H9 (cell line): ENCODE data around the gene MRPL39. TPM values are rescaled to one million over a fixed set of nuclear protein-coding genes. Genes with fewer than 3 reads are reported as not detected.
"Not testable (repeated sequence)": the region's sequence is repeated elsewhere in the genome, so short reads cannot be mapped to it uniquely, and the experiment has no call there.

ENCODE experiments used
- DNase-seq: peaks from one replicate; pipeline ENCODE4 v3.0.0-alpha.2; 2017
- H2AFZ ChIP-seq: one replicate; pipeline ENCODE4 v1.6.1; 2013; ENCODE audit warnings: mild to moderate bottlenecking, low read length, control low read depth, moderate library complexity
- H2AK5ac ChIP-seq: 2 replicates; pipeline ENCODE4 v1.6.1; 2013; ENCODE audit warnings: low read length, control low read depth, mixed read lengths; ENCODE audit not compliant: insufficient read length
- H2BK120ac ChIP-seq: one replicate; pipeline ENCODE4 v1.6.1; 2013; ENCODE audit warnings: low read depth, mild to moderate bottlenecking, low read length, control low read depth, inconsistent platforms; ENCODE audit not compliant: poor library complexity, severe bottlenecking
- H2BK12ac ChIP-seq: 2 replicates; pipeline ENCODE4 v1.6.1; 2013; ENCODE audit warnings: low read length, control low read depth, mixed read lengths, low read depth; ENCODE audit not compliant: insufficient read length
- H2BK15ac ChIP-seq: 2 replicates; pipeline ENCODE4 v1.6.1; 2013; ENCODE audit warnings: low read depth, low read length, control low read depth
- H2BK20ac ChIP-seq: one replicate; pipeline ENCODE4 v1.6.1; 2013; ENCODE audit warnings: low read depth, mild to moderate bottlenecking, low read length, control low read depth, inconsistent platforms; ENCODE audit not compliant: poor library complexity, severe bottlenecking
- H2BK5ac ChIP-seq: 2 replicates; pipeline ENCODE4 v1.6.1; 2013; ENCODE audit warnings: low read length, control low read depth, mixed read lengths; ENCODE audit not compliant: insufficient read length
- H3K14ac ChIP-seq: 2 replicates; pipeline ENCODE4 v1.6.1; 2013; ENCODE audit warnings: low read length, control low read depth; ENCODE audit not compliant: insufficient read depth
- H3K18ac ChIP-seq: 2 replicates; pipeline ENCODE4 v1.6.1; 2013; ENCODE audit warnings: low read depth, mild to moderate bottlenecking, mixed read lengths, low read length, control low read depth; ENCODE audit not compliant: insufficient read length
- H3K23ac ChIP-seq: 2 replicates; pipeline ENCODE4 v1.6.1; 2013; ENCODE audit warnings: low read length, control low read depth, mixed read lengths, low read depth; ENCODE audit not compliant: insufficient read length
- H3K23me2 ChIP-seq: 2 replicates; pipeline ENCODE4 v1.6.1; 2013; ENCODE audit warnings: low read depth, mild to moderate bottlenecking, mixed read lengths, low read length, control low read depth; ENCODE audit not compliant: insufficient read length, poor library complexity, severe bottlenecking
- H3K27ac ChIP-seq: 2 replicates; pipeline ENCODE4 v1.5.1; 2013; ENCODE audit warnings: low read length, control low read depth, mixed read lengths, low read depth; ENCODE audit not compliant: insufficient read length
- H3K27me3 ChIP-seq: 2 replicates; pipeline ENCODE4 v1.6.1; 2013; ENCODE audit warnings: low read length, control low read depth, inconsistent platforms; ENCODE audit not compliant: insufficient read depth
- H3K4ac ChIP-seq: 2 replicates; pipeline ENCODE4 v1.6.1; 2013; ENCODE audit warnings: low read depth, mild to moderate bottlenecking, control low read depth, inconsistent platforms, low read length, moderate library complexity
- H3K4me1 ChIP-seq: 2 replicates; pipeline ENCODE4 v1.6.1; 2013; ENCODE audit warnings: low read length, control low read depth, inconsistent platforms; ENCODE audit not compliant: insufficient read depth
- H3K4me2 ChIP-seq: 2 replicates; pipeline ENCODE4 v1.6.1; 2013; ENCODE audit warnings: low read length, control low read depth, mixed read lengths; ENCODE audit not compliant: insufficient read length, insufficient read depth
- H3K56ac ChIP-seq: 2 replicates; pipeline ENCODE4 v1.6.1; 2013; ENCODE audit warnings: low read depth, mild to moderate bottlenecking, mixed read lengths, low read length, control low read depth; ENCODE audit not compliant: insufficient read length
- H3K79me1 ChIP-seq: 2 replicates; pipeline ENCODE4 v1.6.1; 2013; ENCODE audit warnings: low read depth, mild to moderate bottlenecking, moderate library complexity, low read length, control low read depth, inconsistent platforms; ENCODE audit not compliant: insufficient read depth, poor library complexity, severe bottlenecking
- H3K79me2 ChIP-seq: 2 replicates; pipeline ENCODE4 v1.6.1; 2013; ENCODE audit warnings: low read length, control low read depth, inconsistent platforms; ENCODE audit not compliant: insufficient read depth
- H3K9ac ChIP-seq: 2 replicates; pipeline ENCODE4 v1.6.1; 2013; ENCODE audit warnings: low read length, control low read depth, mixed read lengths; ENCODE audit not compliant: insufficient read length; ENCODE audit errors: extremely low read depth
- H3K9me3 ChIP-seq: one replicate; pipeline ENCODE4 v1.6.1; 2013; ENCODE audit warnings: low read depth, low read length, inconsistent platforms; ENCODE audit not compliant: control insufficient read depth
- H3T11ph ChIP-seq: one replicate; pipeline ENCODE4 v1.6.1; 2013; ENCODE audit warnings: mild to moderate bottlenecking, low read length, control low read depth, inconsistent platforms
- H4K20me1 ChIP-seq: one replicate; pipeline ENCODE4 v1.6.1; 2013; ENCODE audit not compliant: control insufficient read depth, insufficient read length, insufficient read depth
- H4K5ac ChIP-seq: 2 replicates; pipeline ENCODE4 v1.6.1; 2013; ENCODE audit warnings: low read depth, mild to moderate bottlenecking, mixed read lengths, low read length, control low read depth; ENCODE audit not compliant: insufficient read length
- H4K8ac ChIP-seq: replicated peaks from 2 replicates; pipeline ENCODE4 v1.6.1; 2013; ENCODE audit warnings: low read length, control low read depth, mixed read lengths, low read depth; ENCODE audit not compliant: insufficient read length
- H4K91ac ChIP-seq: 2 replicates; pipeline ENCODE4 v1.6.1; 2013; ENCODE audit warnings: low read depth, mild to moderate bottlenecking, moderate library complexity, mixed read lengths, low read length, control low read depth; ENCODE audit not compliant: insufficient read length
- H3K27ac Mint-ChIP-seq, 3 experiments: 2 replicates in 2 of 3; 3 replicates in 1 of 3; pipeline ENCODE4 v1.8.0; 2020 to 2021; ENCODE audit warnings: mixed read lengths in 3 of 3, mild to moderate bottlenecking in 1 of 3, moderate library complexity in 1 of 3
- H3K27me3 Mint-ChIP-seq: 2 replicates; pipeline ENCODE4 v1.8.0; 2021; ENCODE audit warnings: low read depth, mild to moderate bottlenecking, moderate library complexity, mixed read lengths
- H3K36me3 Mint-ChIP-seq, 3 experiments: 2 replicates in 2 of 3; 3 replicates in 1 of 3; pipeline ENCODE4 v1.8.0; 2020 to 2021; ENCODE audit warnings: low read depth in 3 of 3, mixed read lengths in 3 of 3; ENCODE audit not compliant: insufficient read depth in 1 of 3
- H3K4me1 Mint-ChIP-seq, 2 experiments: 2 replicates each; pipeline ENCODE4 v1.8.0; 2020; ENCODE audit warnings: mixed read lengths in 2 of 2
- H3K4me3 Mint-ChIP-seq, 2 experiments: 2 replicates in 1 of 2; 3 replicates in 1 of 2; pipeline ENCODE4 v1.8.0; 2020 to 2021; ENCODE audit warnings: mild to moderate bottlenecking in 2 of 2, mixed read lengths in 2 of 2, moderate library complexity in 1 of 2
- H3K9me3 Mint-ChIP-seq, 2 experiments: 2 replicates in 1 of 2; 3 replicates in 1 of 2; pipeline ENCODE4 v1.8.0; 2020; ENCODE audit warnings: mild to moderate bottlenecking in 2 of 2, mixed read lengths in 2 of 2, moderate library complexity in 1 of 2
- WGBS: extraction: QIAGEN DNeasy Blood & Tissue Kit; methylation state at CpG from one replicate; pipeline ENCODE4 v1.1.7; 2013; ENCODE audit warnings: missing lambda C conversion rate, low lambda C conversion rate, mixed read lengths; ENCODE audit not compliant: insufficient read length; ENCODE audit errors: extremely low coverage; 5-methylcytosine and 5-hydroxymethylcytosine counted together
- total RNA-seq: library from RNA; stranded (reverse); gene quantifications from 2 replicates; pipeline ENCODE4 v1.2.1, GENCODE V29; 2021
- TF ChIP-seq, protein P1 (sequence below): fragments of 200-600 bp; sonication (generic); conservative IDR thresholded peaks from 3 replicates; pipeline ENCODE4 v1.8.0; 2021; ENCODE audit warnings: antibody characterized with exemption, mild to moderate bottlenecking

MRPL39 gene
- total RNA-seq, 1 experiment from 2014 or later, result 58.8 TPM

DNA sequence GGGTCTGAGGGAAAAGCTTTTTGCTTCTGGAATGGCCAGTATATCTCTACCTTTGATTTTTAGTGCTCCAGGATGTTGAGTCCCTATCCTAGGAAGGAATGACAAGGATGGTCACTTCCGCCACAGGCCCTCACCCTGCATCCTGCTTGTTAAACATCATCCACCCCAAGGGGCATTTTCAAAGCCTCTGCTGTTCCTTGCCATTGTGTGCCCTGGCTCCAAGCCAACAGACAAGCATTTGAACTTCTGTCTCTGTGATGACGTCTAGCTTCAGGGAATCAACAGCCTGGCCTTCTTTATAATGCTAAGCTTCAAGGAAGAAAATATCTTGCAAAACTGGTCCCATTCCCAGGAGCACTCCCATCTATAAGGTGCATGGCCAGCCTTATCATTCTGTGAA, 19.5 kb upstream of the MRPL39 start:
- no peak overlapping the region for H3K56ac ChIP-seq
- no peak overlapping the region for H2BK15ac ChIP-seq
- no peak overlapping the region for H4K8ac ChIP-seq
- no peak overlapping the region for H3K4me3 Mint-ChIP-seq
- no peaks in the 10 kb centered on the region for H3K4me1 ChIP-seq
- no peak overlapping the region for H4K91ac ChIP-seq
- no peaks in the 10 kb centered on the region for H3K36me3 Mint-ChIP-seq
- H3K79me2 ChIP-seq, result no peaks in the 10 kb centered on the region
- H3K27me3 ChIP-seq, result no peaks in the 10 kb centered on the region
- H3K4me2 ChIP-seq, result no peak overlapping the region
- DNase-seq, result no peak
- H3T11ph ChIP-seq, result no peak overlapping the region
- peaks cover 5% of the 10 kb centered on the region for H3K27me3 Mint-ChIP-seq
- H3K4ac ChIP-seq, result no peak overlapping the region
- peaks cover 3 to 8% of the 10 kb centered on the region in 2 experiments for H3K4me1 Mint-ChIP-seq
- no peak overlapping the region for H2AFZ ChIP-seq
- no CpG with 5 or more reads among the region's 2 CpGs for WGBS
- H3K18ac ChIP-seq, result no peak overlapping the region
- H2BK5ac ChIP-seq, result no peak overlapping the region
- H3K79me1 ChIP-seq, result no peaks in the 10 kb centered on the region
- H2BK12ac ChIP-seq, result no peak overlapping the region
- no peak overlapping the region; a peak in 1 of 7 replicates for H3K27ac Mint-ChIP-seq
- H3K23me2 ChIP-seq, result no peaks in the 10 kb centered on the region
- H3K23ac ChIP-seq, result no peak overlapping the region
- H2AK5ac ChIP-seq, result no peak overlapping the region
- H3K9me3 Mint-ChIP-seq, result no peaks in the 10 kb centered on the region
- H3K9ac ChIP-seq, result no peak overlapping the region
- H4K5ac ChIP-seq, result no peak overlapping the region
- no peak overlapping the region for H3K27ac ChIP-seq
- no peak overlapping the region for H2BK120ac ChIP-seq
- H3K9me3 ChIP-seq, result no peaks in the 10 kb centered on the region
- no peak overlapping the region for H2BK20ac ChIP-seq
- no peak overlapping the region for H3K14ac ChIP-seq
- TF ChIP-seq, protein P1, sequence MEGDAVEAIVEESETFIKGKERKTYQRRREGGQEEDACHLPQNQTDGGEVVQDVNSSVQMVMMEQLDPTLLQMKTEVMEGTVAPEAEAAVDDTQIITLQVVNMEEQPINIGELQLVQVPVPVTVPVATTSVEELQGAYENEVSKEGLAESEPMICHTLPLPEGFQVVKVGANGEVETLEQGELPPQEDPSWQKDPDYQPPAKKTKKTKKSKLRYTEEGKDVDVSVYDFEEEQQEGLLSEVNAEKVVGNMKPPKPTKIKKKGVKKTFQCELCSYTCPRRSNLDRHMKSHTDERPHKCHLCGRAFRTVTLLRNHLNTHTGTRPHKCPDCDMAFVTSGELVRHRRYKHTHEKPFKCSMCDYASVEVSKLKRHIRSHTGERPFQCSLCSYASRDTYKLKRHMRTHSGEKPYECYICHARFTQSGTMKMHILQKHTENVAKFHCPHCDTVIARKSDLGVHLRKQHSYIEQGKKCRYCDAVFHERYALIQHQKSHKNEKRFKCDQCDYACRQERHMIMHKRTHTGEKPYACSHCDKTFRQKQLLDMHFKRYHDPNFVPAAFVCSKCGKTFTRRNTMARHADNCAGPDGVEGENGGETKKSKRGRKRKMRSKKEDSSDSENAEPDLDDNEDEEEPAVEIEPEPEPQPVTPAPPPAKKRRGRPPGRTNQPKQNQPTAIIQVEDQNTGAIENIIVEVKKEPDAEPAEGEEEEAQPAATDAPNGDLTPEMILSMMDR, result no peak
- H4K20me1 ChIP-seq, result no peaks in the 10 kb centered on the region

DNA sequence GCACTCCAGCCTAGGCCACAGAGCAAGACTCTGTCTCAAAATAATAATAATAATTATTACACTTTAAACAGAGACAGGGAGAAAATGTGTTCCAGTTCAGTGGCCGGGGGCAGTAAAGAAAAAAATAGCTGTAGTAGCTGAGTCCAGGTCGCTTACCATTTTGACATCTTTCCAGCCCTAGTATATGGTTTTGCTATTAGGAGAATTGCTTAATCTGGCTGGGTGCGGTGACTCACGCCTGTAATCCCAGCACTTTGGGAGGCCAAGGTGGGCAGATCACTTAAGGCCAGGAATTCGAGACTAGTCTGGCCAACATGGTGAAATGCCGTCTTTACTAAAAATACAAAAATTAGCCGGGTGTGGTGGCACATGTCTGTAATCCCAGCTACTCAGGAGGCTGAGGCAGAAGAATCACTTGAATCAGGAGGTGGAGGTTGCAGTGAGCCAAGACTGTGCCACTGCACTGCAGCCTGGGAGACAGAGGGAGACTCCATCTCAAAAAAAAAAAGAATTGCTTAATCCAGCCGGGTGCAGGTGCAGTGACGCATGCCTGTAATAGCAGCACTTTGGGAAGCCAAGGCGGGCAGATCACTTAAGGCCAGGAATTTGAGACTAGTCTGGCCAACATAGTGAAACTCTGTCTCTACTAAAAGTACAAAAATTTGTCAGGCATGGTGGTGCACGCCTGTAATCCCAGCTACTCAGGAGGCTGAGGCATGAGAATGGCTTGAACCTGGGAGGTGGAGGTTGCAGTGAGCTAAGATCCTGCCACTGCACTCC, 18.7 kb upstream of the MRPL39 start:
- H3T11ph ChIP-seq, H3K27me3 Mint-ChIP-seq, H4K8ac ChIP-seq, H4K20me1 ChIP-seq, H3K4ac ChIP-seq, H3K56ac ChIP-seq, H3K23me2 ChIP-seq, H3K9ac ChIP-seq, H2BK15ac ChIP-seq, H3K4me1 Mint-ChIP-seq, H2AK5ac ChIP-seq, H3K14ac ChIP-seq, H2BK20ac ChIP-seq, H2BK120ac ChIP-seq, H3K79me1 ChIP-seq, H3K27ac ChIP-seq, H3K79me2 ChIP-seq, H3K18ac ChIP-seq, H3K9me3 ChIP-seq, H3K4me1 ChIP-seq, H4K5ac ChIP-seq, H3K23ac ChIP-seq, H2BK5ac ChIP-seq, H3K27ac Mint-ChIP-seq, H2BK12ac ChIP-seq, H3K4me2 ChIP-seq, H3K9me3 Mint-ChIP-seq, DNase-seq, H2AFZ ChIP-seq, H4K91ac ChIP-seq, H3K36me3 Mint-ChIP-seq, H3K27me3 ChIP-seq, H3K4me3 Mint-ChIP-seq: not testable (repeated sequence)
- WGBS, result no CpG with 5 or more reads among the region's 11 CpGs
